Thoracic aorta (tissue), 2 donors: ENCODE results near the gene ELOF1. TPM values are rescaled to one million over a fixed set of nuclear protein-coding genes. Genes with fewer than 3 reads are reported as not detected.

ENCODE experiments used
- total RNA-seq, 2 donors: library from RNA; depleted of rRNA; stranded (reverse); fragments of >200 nt; gene quantifications; one replicate each; pipeline versions ENCODE4 v1.1.0 to v1.2.3, GENCODE V29; 2016

Gene ELOF1
- total RNA-seq, 2 donors from 2014 or later, result 24.3 to 36.6 TPM

Other genes with a start within 250 kb of the ELOF1 start
- 10 to 100 TPM; 14.2 to 20.4 TPM for gene RAB3D, start 219.6 kb downstream of the ELOF1 start, total RNA-seq
- 100 to 1,000 TPM; 103 to 144 TPM for gene TMEM205, start 213.0 kb downstream of the ELOF1 start, total RNA-seq
- 10 to 100 TPM; 15.1 to 21.8 TPM for gene CCDC159, start 212.7 kb downstream of the ELOF1 start, total RNA-seq
- 10 to 100 TPM; 55.7 to 69.7 TPM for gene PLPPR2, start 203.8 kb downstream of the ELOF1 start, total RNA-seq
- 1 to 10 TPM; 1.2 to 1.5 TPM for gene SWSAP1, start 184.6 kb downstream of the ELOF1 start, total RNA-seq
- gene EPOR, start 174.9 kb downstream of the ELOF1 start, total RNA-seq, result 1 to 10 TPM; 5.6 to 7.1 TPM
- gene RGL3, start 139.9 kb downstream of the ELOF1 start, total RNA-seq, result 10 to 100 TPM; 43.6 to 47.4 TPM
- gene ODAD3, start 124.1 kb downstream of the ELOF1 start, total RNA-seq, result 1 to 10 TPM in 1 of 2 donors, under 1 TPM in 1; 0.35 to 2.0 TPM
- gene PRKCSH, start 123.6 kb downstream of the ELOF1 start, total RNA-seq, result 100 to 1,000 TPM; 121 to 123 TPM
- not detected for gene ELAVL3, start 78.2 kb downstream of the ELOF1 start, total RNA-seq
- 10 to 100 TPM in 1 of 2 donors, 1 to 10 TPM in 1; 5.4 to 25.0 TPM for gene ZNF653, start 53.4 kb downstream of the ELOF1 start, total RNA-seq
- 10 to 100 TPM; 40.4 to 44.1 TPM for gene ECSIT, start 30.1 kb downstream of the ELOF1 start, total RNA-seq
- gene CNN1, start 20.4 kb downstream of the ELOF1 start, total RNA-seq, result 1,000 to 10,000 TPM in 1 of 2 donors, 100 to 1,000 TPM in 1; 703 to 1,224 TPM
- gene ACP5, start 18.4 kb upstream of the ELOF1 start, total RNA-seq, result 10 to 100 TPM in 1 of 2 donors, 1 to 10 TPM in 1; 1.6 to 14.6 TPM
- 10 to 100 TPM in 1 of 2 donors, 1 to 10 TPM in 1; 5.6 to 13.1 TPM for gene ZNF627, start 38.3 kb upstream of the ELOF1 start, total RNA-seq
- gene ZNF823, start 179.7 kb upstream of the ELOF1 start, total RNA-seq, result 10 to 100 TPM in 1 of 2 donors, 1 to 10 TPM in 1; 8.2 to 11.0 TPM
- gene ZNF441, start 207.8 kb upstream of the ELOF1 start, total RNA-seq, result 10 to 100 TPM; 12.1 to 16.5 TPM
- gene ZNF491, start 239.3 kb upstream of the ELOF1 start, total RNA-seq, result 1 to 10 TPM; 3.7 to 3.9 TPM